AG08396 (cell line): ENCODE results near the gene HACD2.
A peak's percentile ranks its signal among the peaks of the same experiment; 100 is the strongest.

Experiments used
- DNase-seq: peaks from one replicate; pipeline ENCODE4 v3.0.0; 2012; ENCODE audit warnings: low spot score, mixed read lengths

Gene HACD2, protein sequence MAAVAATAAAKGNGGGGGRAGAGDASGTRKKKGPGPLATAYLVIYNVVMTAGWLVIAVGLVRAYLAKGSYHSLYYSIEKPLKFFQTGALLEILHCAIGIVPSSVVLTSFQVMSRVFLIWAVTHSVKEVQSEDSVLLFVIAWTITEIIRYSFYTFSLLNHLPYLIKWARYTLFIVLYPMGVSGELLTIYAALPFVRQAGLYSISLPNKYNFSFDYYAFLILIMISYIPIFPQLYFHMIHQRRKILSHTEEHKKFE

DNA sequence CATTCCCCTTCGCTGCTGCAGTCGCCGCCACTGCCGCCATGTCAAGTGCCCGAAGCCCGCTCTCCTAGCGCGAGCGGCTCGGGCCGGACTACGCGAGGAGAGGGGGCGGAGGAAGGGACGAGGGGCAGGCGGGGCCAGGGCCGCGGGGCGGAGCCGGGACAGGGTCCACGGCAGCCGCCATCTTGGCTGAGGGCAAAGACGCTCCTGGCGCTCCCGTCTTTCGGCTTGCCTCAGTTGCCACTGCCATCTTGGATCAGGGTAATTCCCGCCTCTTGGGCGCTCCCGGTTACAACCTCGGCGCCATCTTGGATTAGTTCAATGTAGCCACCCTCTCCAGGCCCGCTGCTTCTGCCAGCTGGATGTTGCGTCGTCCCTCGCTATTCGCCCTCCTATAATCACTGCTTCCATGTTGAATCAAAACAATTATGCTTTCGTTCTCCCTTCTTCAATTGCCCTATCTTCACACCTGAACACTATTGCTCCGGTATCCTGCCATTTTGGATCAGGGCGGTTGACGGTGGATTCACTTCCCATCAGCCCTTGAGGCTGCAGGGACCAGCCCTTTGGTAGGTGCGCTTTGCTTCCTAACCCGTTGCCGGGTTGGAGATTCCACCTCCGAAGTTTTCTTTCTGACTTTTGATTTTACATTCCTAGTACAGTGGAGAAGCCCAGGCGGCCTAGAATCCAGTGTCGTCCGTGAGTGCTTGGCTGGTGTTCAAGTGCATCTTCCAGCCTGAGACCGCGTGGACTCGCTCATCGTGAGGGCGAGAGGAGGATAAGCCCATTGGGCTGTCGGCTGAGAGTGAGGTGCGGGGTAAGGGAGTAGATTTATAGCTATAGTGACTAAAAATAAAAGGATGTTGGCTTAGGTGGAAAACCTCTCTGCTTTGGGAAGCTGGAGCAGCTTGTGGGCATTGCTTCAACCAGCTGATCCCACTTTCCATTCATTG is at the start of gene HACD2:
Gene HACD2, minus strand, starts transcription at position 66 of the 950 bp plus-strand sequence. Its CDS starts 26 bp downstream, at position 40.
- DNase-seq, result peak; percentile 96

DNA sequence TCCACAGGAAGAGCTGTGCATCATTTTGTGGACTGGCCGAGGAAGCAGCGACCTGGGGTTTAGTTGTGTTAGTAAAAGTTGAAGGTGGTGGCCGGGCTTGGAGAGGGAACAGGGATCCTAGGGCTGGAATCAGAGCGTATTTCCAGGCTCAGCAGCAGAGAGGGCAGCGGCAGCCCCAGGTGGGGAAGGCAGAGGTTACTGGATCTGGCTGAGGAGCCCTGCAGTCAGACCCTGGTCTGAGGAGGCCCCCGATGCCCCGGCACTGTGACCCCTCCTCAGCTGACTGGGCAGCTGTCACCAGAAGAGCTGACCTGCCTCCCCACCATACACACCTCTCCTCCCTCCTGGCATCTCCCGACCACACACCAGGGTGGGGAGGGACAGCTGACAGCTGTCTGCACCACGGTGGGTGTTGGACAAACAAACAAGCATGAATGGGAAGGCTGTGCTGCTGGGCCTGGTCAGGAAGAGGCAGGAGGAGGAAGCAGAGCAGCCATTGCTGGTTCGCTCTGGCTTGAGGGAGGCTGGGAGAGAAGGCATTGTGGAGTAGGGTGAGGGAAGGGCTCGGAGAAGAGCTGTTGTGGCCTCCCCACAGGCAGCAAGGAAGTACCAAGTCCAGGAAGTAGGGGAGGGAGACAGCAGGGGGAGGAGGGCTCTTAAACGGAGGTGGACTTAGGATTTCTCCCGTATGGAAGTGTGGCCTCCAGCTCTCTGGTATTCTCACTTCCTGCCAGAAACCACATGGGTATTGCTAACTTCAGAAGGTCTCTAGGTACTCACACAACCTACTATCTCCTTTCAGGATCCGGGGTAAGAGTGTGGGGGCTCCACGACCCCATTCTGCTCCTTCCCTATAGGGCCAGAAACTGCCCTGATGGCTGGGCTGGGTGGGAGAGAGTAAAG is 49.5 kb upstream of the HACD2 start:
- no peak for DNase-seq

DNA sequence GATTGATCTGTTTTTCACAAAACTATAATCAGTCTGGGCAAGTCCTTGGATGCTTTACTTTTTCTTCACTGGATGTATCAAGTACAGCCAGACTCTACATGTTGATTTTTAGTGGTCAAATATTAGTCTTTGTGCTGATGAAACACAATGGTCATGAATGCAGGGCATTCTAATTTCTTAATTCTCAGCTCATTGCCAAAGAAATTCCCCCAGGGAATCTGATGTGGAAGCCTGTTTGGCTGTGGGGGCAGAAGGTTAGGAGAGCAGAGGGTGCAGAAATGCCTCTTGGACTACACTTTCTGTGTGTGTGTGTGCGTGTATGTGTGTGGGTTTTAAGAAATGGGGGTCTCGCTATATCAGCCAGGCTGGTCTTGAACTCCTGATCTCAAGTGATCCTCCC is 48.7 kb upstream of the HACD2 start:
- no peak for DNase-seq

DNA sequence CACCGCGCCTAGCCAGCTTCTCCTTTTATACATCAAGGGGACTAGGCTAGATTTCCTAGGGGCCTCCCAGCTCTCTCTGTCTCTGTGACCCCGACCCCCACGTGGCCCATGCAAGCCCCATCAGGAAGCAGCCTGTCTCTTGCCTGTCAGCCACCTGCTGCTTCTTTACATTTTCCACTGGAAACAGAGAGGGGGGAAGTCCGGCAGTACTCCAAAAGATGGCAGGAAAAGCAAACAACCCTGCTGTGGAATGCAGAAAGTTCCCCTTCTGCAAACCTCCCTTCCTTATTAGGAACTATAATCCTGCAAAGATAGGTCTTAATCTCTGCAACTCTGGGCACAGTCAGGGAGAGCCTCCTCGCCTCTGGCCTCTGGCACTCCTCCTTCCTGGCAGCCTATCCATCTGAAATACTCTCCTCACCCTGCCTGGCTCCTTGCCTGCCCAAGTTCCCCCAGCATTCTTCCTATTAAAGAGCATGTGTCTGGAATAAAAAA is 47.4 kb upstream of the HACD2 start:
- peak; percentile 33 for DNase-seq

DNA sequence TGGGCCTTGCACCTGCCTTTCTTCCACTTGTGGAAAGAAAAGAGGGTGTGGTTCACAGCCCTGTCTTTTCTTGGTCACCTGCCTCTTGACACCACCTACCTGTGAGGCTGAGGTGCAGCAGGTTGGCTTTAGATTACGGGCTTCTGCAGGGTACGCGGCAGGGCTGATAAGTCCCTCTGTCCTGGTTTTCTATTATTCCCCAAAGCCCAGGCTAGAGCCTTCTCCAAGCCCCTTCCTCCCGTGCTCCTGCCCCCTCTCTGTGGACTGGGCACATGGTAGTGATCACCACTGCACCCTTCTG is 44.8 kb upstream of the HACD2 start:
- no peak for DNase-seq

GRCh38 chr3:123628996-123629746 is 44.3 kb upstream of the HACD2 start:
- no peak for DNase-seq

- DNase-seq, result no peak
Observed at GRCh38 chr3:123627673-123628670, 43.1 kb upstream of the HACD2 start.

- DNase-seq, result no peak
Observed at GRCh38 chr3:123626881-123627280, 42.0 kb upstream of the HACD2 start.

GRCh38 chr3:123624302-123624701 is 39.4 kb upstream of the HACD2 start:
- no peak for DNase-seq

GRCh38 chr3:123623346-123623880 is 38.6 kb upstream of the HACD2 start:
- DNase-seq, result no peak

- no peak for DNase-seq
Observed at GRCh38 chr3:123622766-123623165, 37.9 kb upstream of the HACD2 start.

DNA sequence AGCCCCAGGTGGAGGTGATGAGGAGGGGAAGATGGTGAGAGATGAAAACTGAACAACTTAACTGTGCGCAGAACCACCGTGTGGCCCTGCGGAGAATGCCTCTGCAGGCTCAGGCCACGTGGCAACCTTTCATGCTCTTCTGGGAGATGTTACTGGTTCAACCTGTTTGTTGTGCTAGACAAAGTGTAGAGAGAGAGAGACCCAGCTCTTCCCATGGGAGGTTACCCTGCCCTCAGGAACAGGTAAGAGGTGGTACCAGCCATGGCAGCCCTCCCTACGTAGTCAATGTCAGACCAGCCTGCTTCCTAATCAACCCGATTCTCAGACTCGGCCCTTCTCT is 37.0 kb upstream of the HACD2 start:
- DNase-seq, result no peak

DNA sequence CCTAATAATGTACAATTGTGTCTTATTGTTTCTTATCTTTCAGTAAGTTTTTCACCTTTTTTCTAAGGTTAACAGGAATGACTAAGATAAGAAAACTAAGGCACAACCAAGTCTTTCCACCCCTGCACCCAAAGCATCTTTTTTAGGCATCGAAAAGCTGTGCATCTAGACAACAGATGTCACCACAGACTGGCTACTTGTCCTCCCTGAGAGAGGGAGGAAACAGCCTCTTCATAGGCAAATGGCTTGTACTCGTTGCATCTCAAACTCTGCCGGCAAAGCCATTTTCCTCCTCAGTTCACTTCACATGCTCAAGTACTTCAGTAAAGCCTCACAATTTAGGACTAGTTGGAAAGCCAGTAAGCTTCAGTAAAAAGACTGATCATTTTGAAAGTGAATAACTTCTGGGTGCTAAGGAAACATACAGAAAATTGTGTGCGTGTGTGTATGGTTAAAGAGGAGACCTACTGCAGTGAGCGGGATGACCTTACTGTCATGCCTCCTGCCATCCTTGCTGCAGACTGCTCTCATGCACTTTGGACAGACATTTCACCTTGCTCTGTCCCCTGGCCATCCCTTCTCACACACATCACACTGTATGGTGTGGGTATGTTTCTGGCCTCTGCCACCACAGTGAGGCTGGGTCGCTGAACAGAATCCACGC is 36.5 kb upstream of the HACD2 start:
- DNase-seq, result no peak

DNA sequence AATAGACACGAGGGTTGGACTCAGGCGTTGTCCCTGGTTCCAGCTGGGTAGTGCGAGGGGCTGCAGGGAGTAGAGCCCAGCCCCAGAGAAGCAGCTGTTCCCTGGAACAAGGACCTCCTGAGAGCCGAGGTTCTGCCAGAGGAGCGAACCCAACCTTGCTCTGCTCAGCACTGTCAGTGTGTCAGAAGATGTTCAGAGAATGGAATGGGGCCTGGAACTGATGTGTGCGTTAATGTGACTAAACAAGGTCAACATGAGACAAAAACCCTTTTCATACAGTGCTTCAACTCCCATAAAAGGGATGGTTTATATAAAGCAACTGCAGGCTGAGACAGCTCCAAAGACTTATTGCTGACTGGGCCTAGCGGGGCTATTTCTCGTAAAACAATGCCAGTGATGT is 35.5 kb upstream of the HACD2 start:
- DNase-seq, result peak; percentile 67

DNA sequence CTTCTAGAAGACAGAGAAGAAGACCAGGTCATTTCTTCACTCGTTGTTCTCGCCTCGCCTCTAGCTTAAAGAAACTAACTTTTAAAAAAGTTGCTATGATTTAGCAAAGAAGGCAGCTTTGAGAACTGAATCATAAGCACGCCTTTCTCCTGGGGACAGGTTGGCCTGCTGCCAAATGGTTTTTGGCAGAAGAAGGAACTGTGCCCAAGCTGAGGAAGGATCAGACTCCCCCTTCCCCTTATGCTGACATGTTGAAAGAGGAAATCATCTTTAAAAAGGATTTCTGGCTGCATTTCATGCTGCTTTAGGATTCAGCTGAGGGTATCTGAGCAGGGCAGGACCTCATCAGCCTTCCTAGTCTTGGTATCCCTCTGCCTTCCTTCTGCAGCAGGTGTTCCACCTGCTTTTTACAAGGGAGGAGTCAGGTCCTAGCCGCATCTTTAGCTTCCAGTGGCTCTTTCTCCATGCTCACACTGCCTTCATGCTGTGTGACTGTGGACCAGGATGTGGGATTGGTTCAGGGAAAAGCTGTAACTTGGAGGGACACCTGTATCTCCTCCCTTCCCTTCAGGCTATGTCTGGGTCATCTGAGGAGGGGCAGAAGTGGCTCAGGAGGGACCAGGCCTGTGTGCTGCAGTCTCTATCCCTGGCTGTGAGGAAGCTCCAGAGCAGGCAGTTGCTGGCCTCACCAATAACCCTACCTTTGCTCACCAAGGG is 34.1 kb upstream of the HACD2 start:
- no peak for DNase-seq

GRCh38 chr3:123618076-123618708 is 33.3 kb upstream of the HACD2 start:
- DNase-seq, result no peak

GRCh38 chr3:123616593-123616992 is 31.7 kb upstream of the HACD2 start:
- DNase-seq, result no peak

- DNase-seq, result no peak
Observed at GRCh38 chr3:123613543-123613942, 28.7 kb upstream of the HACD2 start.
